GM19452 (cell line): ENCODE measurements around the gene MCUB.
A peak's percentile ranks its signal among the peaks of the same experiment; 100 is the strongest.

Experiments
- ATAC-seq: cut with Tn5 transposase; IDR thresholded peaks from one replicate; pipeline ENCODE4 v1.9.1; 2021; ENCODE audit not compliant: unreplicated experiment

Gene MCUB

GRCh38 chr4:109723110-109723509, 163.1 kb downstream of the MCUB start:
- no peak for ATAC-seq

- no peak for ATAC-seq
These were observed 168.3 kb downstream of the MCUB start for GRCh38 chr4:109728385-109728784.

- no peak for ATAC-seq
These were observed 169.2 kb downstream of the MCUB start for GRCh38 chr4:109729117-109729717.

GRCh38 chr4:109729718-109730618, 169.9 kb downstream of the MCUB start, which contains the start of gene PLA2G12A:
Gene PLA2G12A (minus strand): TSS chr4:109730070. CDS start chr4:109729809, 261 bp downstream.
- ATAC-seq = peak; percentile 85

- no peak for ATAC-seq
These were observed 170.8 kb downstream of the MCUB start for GRCh38 chr4:109730619-109731545.

GRCh38 chr4:109733728-109734127, 173.7 kb downstream of the MCUB start:
- no peak for ATAC-seq

- ATAC-seq = no peak
These were observed 175.7 kb downstream of the MCUB start for GRCh38 chr4:109735566-109736365.
